NCI-H146 treated with DMSO at 0.1 percent for 48 hours (cell line): Measurements from ENCODE around the gene TDRKH.
A peak's percentile ranks its signal among the peaks of the same experiment; 100 is the strongest.
"Not testable (repeated sequence)": the region's sequence is repeated elsewhere in the genome, so short reads cannot be mapped to it uniquely, and the experiment has no call there.

Source experiments
- DNase-seq: peaks from one replicate; lab custom pipeline; 2025; ENCODE audit not compliant: unreplicated experiment; lab: John Stamatoyannopoulos, UW

The TDRKH gene

DNA sequence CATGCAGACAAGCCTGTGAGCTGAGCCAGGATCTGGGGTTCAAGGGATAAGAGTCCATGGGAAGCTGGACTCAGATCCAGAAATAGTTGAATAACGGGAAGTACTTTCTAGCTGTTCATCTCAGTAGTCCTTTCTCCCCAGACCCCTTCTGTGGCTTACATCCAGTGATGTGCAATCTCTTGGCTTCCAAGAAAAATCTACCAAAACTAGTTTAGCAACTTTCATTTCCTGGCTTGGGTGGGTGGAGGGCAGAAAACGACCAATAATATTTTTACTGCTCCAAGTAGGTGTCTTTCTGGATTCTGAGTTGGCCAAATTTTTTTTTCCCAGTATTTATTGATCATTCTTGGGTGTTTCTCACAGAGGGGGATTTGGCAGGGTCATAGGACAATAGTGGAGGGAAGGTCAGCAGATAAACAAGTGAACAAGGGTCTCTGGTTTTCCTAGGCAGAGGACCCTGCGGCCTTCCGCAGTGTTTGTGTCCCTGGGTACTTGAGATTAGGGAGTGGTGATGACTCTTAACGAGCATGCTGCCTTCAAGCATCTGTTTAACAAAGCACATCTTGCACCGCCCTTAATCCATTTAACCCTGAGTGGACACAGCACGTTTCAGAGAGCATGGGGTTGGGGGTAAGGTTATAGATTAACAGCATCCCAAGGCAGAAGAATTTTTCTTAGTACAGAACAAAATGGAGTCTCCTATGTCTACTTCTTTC lies 21.8 kb downstream of the TDRKH start:
- not testable (repeated sequence) for DNase-seq

DNA sequence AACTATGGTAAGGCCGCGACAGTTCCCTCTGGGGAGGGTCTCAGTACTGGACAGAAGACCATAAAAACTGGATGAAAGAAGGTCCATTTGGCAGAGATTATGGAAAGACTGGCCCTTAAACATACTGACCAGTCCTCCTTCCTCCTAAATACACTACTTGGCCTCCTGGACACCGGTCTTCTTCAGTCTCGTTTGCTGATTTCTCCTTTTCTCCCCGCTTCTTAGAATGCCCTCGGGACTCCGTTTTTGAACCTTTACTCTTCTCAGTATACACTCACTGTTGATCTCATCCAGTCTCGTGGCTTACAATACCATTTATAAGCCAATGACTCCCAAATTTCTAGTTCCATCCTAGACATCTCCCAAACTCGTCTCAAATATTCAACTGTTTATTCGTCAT lies 26.3 kb downstream of the TDRKH start:
- peak; percentile 10 for DNase-seq

DNA sequence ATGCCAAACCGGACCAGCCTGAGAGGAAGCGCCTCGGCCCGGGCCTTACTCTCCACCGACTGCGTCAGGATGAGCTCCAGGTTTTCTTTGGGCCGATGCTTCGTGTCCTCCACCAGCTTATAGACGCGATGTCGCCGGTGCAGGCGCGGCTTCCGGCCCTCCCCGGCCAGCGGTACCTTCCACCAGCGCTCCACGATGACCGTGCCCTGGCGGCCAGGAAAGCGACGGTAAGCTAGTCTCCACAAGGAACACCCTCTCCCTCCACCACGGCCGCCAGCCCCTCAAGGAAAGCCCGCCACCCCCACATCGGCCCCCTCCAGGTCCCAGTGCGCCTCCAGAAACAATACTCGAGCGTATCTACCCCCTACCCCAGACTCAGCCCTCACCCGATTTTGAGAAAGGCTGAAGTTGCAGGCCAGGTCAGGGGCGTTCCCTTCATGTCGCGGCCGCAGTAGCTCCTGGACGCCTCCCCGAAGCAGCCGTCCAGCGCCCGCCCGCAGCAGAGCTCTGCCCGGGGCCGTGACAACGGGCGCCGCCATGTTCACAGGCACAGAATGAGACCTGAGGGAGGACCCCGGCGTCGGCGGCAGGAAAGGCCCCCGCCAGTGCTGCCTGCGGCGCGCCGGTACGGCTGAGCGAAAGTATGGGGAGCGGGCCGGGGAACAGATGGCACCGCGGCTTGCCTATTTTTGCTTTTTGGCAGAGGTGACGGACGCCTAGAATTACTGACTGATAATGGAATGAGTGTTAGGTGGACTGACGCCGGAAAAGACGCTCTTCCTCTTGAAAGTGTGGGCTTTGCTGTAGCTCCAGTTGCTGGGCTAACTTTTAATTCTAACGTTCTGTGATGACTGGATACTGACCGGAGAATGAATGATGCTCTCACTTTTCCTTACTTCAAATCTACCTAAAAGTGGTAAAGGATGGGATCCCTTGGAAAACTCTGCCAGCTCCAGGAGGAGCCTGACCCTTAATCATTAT lies 27.1 kb downstream of the TDRKH start, which contains the start of gene MRPL9:
Gene MRPL9 (minus strand): TSS at position 556 of the 981 bp plus-strand sequence. CDS start 17 bp downstream, at position 539.
- peak; percentile 62 for DNase-seq

DNA sequence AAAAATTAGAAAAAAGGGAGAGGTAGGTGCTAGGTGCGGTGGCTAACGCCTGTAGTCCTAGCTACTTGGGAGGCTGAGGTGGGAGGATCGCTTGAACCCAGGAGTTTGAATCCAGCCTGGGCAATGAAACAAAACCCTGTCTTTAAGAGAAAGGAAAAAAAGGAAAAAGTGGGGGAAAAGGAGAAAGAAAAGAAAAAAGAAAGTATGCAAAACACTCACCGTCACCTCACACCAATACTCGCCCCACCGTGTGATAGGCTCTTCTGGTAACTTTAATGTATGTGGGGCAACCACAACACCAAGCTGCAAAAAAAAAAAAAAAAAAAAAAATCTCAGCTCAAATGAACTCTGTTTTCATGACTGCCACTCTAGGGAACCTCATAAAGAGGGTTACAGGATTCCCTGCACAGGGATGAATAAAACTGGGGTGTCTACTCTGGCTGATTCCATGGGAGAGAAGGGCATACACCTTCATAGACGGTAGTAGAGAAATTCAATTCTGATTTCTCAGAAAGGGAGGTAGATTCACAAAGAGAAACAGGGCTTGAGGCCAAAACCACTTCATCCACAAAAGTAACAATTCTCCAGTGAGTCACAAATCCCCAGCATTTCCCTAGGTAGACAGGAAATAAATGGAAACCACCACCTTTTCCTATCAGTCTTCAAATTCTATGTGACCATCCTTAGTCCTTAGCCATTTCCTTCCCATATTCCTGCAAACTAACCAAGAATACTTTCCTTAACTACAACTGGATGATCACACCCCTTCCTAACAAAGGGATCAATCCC lies 29.5 kb downstream of the TDRKH start:
- DNase-seq, result no peak

DNA sequence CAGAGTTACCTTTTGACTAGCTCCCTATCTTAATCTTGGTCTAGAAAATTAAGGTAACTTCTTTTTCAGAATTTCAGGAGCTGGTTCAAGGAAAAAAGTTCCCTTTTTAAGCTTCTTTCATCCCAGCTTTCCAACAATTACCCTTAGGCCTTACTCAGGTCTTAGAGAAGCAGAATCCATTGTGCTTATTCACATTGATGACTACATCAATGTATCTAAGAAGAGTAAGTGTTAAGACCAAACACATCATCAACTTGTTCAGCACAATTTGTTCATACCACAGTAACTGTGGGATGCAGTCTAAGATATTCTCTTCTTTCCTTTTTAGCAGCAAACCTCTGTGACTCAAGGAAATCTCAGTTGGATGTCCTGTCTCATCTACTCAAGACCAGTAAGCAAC lies 31.1 kb downstream of the TDRKH start:
- no peak for DNase-seq

DNA sequence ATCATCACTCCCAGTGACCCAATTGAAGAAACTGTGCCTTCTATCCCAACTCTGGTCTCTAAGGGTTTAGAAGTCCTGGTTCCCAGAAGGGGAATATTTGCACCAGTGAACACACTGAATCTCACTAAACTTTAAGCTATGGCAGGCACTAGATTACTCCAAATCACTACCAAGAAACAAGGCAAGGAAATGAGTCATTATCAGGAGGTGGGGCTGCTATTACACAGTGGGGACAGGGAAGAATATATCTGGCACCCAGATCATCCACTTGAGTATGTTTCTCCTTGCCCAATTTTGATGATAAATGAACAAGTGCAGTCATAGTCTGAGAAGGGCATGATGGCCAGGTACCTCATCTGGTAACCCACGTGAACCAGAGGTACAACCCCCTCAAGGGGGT lies 34.0 kb downstream of the TDRKH start:
- DNase-seq, result no peak

DNA sequence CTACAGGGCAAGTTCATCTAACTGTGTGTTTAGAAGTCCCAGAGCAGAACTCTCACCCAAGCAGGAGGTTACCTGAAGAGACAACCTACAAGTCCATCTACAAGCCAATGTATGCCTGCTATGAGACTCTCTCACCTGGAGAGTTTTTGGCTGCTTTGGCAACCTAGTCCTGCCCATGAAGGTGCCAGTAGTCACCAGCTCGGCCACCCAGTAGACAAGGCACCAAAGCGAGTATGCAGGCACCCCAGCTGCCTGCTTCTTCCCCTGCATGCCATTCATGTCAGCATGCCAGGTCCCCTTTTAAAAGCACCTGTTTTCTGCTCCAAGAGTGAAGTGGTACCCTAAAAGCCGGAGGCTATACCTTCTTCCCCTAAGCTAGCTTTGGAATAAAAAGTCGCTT lies 48.8 kb downstream of the TDRKH start:
- DNase-seq, result no peak

DNA sequence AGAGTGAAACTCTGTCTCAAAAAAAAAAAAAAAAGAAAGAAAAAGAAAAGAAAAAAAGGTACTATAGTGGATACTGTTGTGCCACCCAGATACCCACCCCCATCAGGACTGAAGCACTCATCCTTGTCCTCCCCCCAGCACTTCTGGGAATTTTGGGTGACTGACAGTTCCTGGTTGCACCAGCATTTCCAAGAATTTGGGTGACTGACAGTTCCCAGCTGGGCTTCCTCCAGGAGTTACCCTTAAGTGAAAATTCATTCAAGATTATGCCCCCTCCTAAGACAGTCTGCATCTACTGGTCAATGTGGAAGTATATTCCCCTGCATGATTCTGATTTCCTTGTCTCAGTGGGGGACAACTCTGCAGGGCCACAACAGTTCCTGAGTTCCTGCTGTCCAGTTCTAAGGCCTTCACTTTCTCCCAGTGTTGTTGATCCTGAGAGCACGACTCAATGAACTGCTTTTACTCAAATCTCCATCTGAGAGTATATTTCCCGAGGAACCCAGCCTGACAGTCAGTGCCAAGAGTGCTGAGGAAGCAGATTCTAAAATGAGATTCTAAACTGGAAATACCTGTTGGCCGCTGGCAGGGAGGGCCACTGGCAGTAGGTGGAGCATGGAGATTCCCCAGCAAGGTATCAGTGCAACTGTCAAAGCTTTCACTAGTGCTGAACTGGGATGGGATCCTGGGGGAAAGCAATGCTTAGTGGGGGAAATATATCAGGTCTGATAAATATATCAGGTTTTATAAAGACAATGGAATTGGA lies 50.5 kb downstream of the TDRKH start:
- no peak for DNase-seq

DNA sequence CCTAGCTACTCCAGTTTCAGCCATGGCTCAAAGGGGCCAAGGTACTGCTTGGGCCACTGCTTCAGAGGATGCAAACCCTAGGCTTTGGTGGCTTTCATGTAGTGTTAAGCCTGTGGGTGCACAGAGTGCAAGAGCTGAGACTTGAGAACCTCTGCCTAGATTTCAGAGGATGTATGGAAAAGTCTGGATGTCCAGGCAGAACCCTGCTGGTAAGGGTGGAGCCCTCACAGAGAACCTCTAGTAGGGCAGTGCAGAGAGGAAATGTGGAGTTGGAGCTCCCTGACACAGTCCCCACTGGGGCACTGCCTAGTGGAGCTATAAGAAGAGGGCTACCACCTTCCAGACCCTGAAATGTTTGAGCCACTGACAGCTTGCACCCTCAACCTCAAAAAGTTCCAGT lies 52.8 kb downstream of the TDRKH start:
- DNase-seq, result no peak

DNA sequence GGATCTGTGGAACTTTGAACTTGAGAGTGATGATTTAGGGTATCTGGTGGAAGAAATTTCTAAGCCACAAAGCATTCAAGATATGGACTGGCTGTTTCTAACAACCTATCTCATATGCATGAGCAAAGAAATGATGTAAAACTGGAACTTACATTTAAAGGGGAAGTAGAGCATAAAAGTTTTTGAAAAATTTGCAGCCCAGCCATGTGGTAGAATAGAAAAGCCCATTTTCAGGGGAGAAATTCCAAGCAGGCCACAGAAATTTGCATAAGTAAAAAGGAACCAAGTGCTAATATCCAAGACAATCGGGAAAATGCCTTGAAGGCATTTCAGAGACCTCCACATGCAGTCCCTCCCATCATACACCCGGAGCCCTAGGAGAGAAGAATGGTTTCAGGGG lies 53.3 kb downstream of the TDRKH start:
- no peak for DNase-seq

DNA sequence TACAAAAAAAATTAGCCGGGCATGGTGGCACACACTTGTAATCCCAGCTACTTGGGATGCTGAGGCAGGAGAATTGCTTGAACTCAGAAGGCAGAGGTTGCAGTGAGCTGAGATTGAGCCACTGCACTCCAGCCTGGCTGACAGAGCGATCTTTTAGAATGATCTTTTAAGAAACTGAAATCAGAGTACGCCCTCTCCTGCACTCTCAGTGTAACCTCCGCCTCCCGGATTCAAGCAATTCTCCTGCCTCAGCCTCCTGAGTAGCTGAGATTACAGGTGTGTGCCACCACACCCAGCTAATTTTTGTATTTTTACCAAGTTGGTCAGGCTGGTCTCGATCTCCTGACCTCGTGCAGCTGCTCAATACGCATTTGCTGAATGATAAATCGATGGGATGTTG lies 56.3 kb downstream of the TDRKH start:
- DNase-seq, result not testable (repeated sequence)

DNA sequence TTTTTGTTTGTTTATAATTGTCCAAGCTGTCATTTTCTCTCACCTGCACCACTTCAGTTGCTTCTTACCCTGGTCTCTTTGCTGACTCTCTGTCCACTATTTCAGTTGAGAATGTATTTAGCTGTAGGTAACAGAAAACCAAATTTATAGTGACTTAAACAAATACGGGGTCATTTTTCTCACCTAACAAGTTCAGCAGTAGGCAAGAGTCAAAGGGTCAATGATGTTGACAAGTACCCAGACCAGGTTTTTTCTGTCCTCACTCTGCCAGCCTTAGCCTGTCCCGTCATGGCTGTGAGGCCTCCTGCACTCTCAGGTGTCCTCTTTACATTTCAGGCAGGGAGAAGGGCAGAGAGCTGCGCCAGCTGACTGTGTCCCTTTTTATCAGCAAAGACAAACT lies 57.2 kb downstream of the TDRKH start:
- no peak for DNase-seq

DNA sequence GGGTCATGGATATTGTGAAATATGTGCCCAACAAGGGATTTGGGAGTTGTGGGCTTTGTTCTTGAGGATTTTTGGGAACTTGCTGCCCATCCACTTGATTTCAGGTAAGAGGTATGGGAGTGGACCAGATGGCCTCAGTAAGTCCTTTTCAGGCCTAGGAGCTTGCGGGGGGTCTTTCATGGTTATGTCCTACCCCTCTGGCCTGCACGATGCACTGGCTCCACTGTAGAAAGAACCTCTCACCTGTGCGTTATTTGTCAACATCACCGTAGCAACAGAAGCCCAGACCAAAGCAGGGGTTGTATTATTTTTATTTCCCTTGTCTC lies 60.4 kb downstream of the TDRKH start:
- DNase-seq, result no peak

DNA sequence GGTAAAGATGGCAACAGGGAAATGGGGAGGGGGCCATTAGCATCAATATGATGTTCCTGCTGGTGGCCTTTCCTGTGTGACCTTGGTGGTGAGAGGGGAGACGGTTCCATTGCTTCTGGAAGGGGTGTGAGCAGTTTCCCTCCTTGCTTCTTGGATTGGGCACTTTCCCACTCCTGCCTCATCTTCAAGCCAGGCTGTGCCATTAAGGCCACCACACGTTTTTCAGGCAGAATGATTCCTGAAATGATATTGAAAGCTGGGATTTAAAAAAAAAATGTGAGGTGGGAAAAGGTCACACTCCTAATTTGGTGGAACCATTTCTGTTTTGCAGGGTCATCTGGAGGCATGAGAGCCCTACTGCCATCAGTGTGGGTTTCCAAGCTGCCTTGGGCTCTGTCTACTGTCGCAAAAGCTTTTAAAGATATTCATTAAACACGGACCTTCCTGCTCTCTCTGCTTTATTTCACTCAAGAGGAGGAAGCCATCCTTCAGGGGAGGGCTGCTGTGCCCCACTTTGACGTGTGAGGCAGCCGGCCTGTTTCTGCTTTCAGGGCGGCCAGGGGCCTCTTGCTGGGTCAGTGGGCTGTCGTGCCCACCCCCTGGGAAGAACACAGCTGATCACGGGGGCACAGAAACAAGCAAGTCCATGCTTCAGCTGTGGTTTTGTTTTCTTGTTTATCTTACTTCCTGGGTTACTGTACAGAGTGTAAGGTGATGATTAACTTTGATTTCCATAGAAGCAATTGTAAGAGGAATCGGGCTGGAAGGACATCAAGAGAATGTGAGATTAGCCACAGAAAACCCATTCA lies 60.9 kb downstream of the TDRKH start:
- DNase-seq, result no peak

DNA sequence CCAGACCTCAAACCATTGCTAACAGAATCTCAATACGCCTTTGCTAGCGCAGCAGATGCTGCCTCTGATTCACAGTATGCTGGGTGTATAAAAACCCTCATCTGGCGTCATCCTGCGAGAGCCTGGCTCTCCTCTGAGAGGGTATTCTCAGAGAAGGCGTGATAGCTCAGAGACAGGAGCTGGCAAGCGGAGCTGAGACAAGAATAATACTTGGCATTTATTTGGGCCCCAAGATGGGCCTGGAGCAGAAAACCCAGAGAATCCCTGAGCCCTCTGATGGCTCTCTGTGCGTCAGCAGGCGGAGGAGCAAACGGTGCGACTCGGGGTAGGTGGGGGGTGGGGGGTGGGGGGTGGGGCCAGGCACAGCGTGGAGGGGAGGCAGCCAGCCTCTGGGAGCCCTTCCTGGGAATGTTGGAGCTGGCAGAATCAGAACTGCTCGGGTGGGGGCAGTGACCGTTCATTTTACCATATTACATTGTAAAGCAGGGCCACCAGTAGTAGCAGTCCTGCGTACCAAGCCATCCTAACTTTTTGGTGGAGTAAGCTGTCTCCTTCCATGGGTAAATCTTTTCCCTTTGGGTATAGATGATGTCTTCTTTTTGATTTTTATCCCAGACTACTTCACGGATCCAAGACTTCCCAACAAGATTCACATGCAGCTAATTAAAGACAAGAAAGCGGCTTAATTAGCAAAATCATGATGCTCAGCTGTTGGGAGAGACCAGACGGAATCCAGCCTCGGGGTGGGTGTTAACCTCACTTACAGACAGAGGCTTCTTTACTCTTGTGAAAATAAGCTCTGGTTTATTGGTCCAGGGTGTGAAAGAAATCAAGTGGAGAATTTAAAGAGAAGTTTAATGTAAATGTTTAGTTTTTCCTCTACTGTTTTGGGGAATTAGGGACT lies 61.9 kb downstream of the TDRKH start:
- DNase-seq, result no peak

DNA sequence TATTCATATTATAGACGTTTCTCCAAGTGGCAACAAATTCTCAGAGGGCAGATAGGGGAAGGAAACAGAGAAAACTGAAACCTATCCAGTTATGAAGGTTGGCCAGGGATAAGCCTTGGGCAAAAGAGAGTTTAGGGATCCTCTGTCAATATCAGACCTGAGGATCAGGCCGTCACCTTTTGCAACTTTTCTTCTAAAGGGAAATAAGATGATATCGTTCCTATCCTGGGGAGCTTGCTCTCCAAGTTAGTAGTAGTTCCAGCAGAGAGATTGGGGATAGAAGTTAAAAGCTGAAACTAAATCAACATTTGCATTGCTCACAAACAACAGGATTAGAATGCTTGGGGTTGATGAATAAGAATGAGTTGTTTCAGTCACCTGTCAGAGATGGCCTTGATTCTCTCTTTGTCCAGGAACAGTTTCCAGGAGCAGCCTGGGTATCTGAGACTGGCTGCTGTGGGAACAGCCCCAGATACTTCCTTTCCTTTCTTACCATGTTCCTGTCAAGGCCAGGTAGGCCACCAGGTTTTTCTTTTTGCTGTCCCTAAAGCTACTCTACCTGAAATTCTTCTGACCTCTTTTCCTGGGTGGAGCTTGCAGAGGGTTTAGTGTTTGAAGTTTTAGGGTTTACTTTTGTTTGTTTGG lies 66.5 kb downstream of the TDRKH start:
- DNase-seq, result no peak
